ENCODE results near the gene SCAI.
"Not testable (repeated sequence)": the region's sequence is repeated elsewhere in the genome, so short reads cannot be mapped to it uniquely, and the experiment has no call there.

GRCh38 chr9:125162891-125163290 is 19.6 kb upstream of the SCAI start:
- not testable (repeated sequence) for TF ChIP-seq POLR2A (IDR thresholded peaks at IDR 0.05; ENCODE audit: low read depth, low read length); POLR2AphosphoS5 (IDR thresholded peaks at IDR 0.05; ENCODE audit: low read depth, low read length); TAF1 (IDR thresholded peaks at IDR 0.05; ENCODE audit: borderline replicate concordance, low read depth, low read length)

Measured in GM12892 (cell line).